GM12878 (cell line): ENCODE results near the gene FN1. TPM values are rescaled to one million over a fixed set of nuclear protein-coding genes. Genes with fewer than 3 reads are reported as not detected.

Experiments
- ATAC-seq: fragments of 200-7000 bp; cut with Tn5 transposase; 3 replicates; pipeline ENCODE4 v1.9.1; 2020; ENCODE audit warnings: mild to moderate bottlenecking, moderate library complexity
- BruUV-seq: library from RNA; stranded (reverse); fragments of 400-500 nt; replicated peaks from 2 replicates; lab custom pipeline; 2021; lab: Mats Ljungman, UMichigan
- CTCF ChIA-PET: fragments of 300-600 bp; sonication (Branson Sonifier 250); formaldehyde crosslinking; extraction: SDS; loops from one replicate; lab custom pipeline; 2021; ENCODE audit warnings: inconsistent platforms; lab: Yijun Ruan, JAX
- POLR2A ChIA-PET: fragments of 350-600 bp; formaldehyde crosslinking; extraction: SDS; loops from one replicate; lab custom pipeline; 2021; ENCODE audit warnings: inconsistent platforms; lab: Charles Lee
- RAD21 ChIA-PET: fragments of 300-600 bp; sonication (Branson Sonifier 250); formaldehyde crosslinking; loops from one replicate; lab custom pipeline; 2023; ENCODE audit warnings: antibody characterized with exemption; ENCODE audit not compliant: unreplicated experiment; lab: Charles Lee
- SMC1A ChIA-PET: fragments of 300-600 bp; sonication (Branson Sonifier 250); formaldehyde crosslinking; loops from one replicate; lab custom pipeline; 2023; ENCODE audit not compliant: unreplicated experiment, uncharacterized antibody; lab: Charles Lee
- DNase-seq: peaks from one replicate; pipeline ENCODE4 v3.0.0-alpha.2; 2011; ENCODE audit warnings: low read depth, low spot score
- FAIRE-seq: peaks from 3 replicates; lab custom pipeline; 2011; peaks lifted over from hg19 to GRCh38; lab: Jason Lieb, UNC
- H2AFZ ChIP-seq: 2 replicates; pipeline ENCODE4 v1.6.0; 2011; ENCODE audit warnings: low read depth, low read length, control low read depth; ENCODE audit not compliant: control insufficient read depth
- H3K27ac ChIP-seq: 2 replicates; pipeline ENCODE4 v1.5.1; 2011; ENCODE audit warnings: control low read depth; ENCODE audit not compliant: control insufficient read depth, insufficient read depth
- H3K27me3 ChIP-seq, 2 experiments: replicated peaks in 1 of 2; 2 replicates each; pipeline versions ENCODE4 v1.6.0 to v1.6.1; 2011; ENCODE audit warnings: low read length in 1 of 2; ENCODE audit not compliant: control insufficient read depth in 2 of 2, insufficient read depth in 2 of 2
- H3K36me3 ChIP-seq, 2 experiments: 2 replicates each; pipeline ENCODE4 v1.5.1; 2011; ENCODE audit warnings: low read length in 1 of 2; ENCODE audit not compliant: control insufficient read depth in 2 of 2, insufficient read depth in 2 of 2
- H3K4me1 ChIP-seq: 2 replicates; pipeline ENCODE4 v1.6.1; 2011; ENCODE audit warnings: mild to moderate bottlenecking, low read length, moderate library complexity, mixed read lengths; ENCODE audit not compliant: control insufficient read depth, insufficient read depth
- H3K4me2 ChIP-seq: 2 replicates; pipeline ENCODE4 v1.6.0; 2011; ENCODE audit warnings: control low read depth; ENCODE audit not compliant: control insufficient read depth, insufficient read depth
- H3K4me3 ChIP-seq: fragments of 200-600 bp; sonication (generic); 2 replicates; pipeline ENCODE4 v1.5.1; 2016
- H3K79me2 ChIP-seq: 2 replicates; pipeline ENCODE4 v1.6.0; 2011; ENCODE audit warnings: low read length; ENCODE audit not compliant: control insufficient read depth, insufficient read depth
- H3K9ac ChIP-seq: 2 replicates; pipeline ENCODE4 v1.8.0; 2011; ENCODE audit warnings: low read length, control low read depth, mixed read lengths; ENCODE audit not compliant: control insufficient read depth, insufficient read depth
- H3K9me3 ChIP-seq: replicated peaks from 3 replicates; pipeline ENCODE4 v1.5.1; 2011; ENCODE audit warnings: mild to moderate bottlenecking, low read length; ENCODE audit not compliant: control insufficient read depth, insufficient read depth
- H4K20me1 ChIP-seq: 2 replicates; pipeline ENCODE4 v1.6.0; 2011; ENCODE audit not compliant: control insufficient read depth, insufficient read depth
- JUND ChIP-seq: IDR thresholded peaks from 2 replicates; pipeline ENCODE4 v1.6.1; 2012; ENCODE audit warnings: low read depth, mild to moderate bottlenecking, low read length, improper control_type of control experiment, moderate library complexity
- MEF2A ChIP-seq: IDR thresholded peaks from 2 replicates; pipeline ENCODE4 v1.6.1; 2011; ENCODE audit warnings: low read depth, mild to moderate bottlenecking, low read length, moderate library complexity; ENCODE audit not compliant: insufficient read depth
- MTA2 ChIP-seq: fragments of 450-650 bp; IDR thresholded peaks from 2 replicates; pipeline ENCODE4 v1.6.1; 2016; ENCODE audit warnings: low read depth, mild to moderate bottlenecking, moderate library complexity
- MTA3 ChIP-seq: IDR thresholded peaks from 2 replicates; pipeline ENCODE4 v1.6.1; 2012; ENCODE audit warnings: low read length, inconsistent platforms, borderline replicate concordance
- NFIC ChIP-seq: IDR thresholded peaks from 2 replicates; pipeline ENCODE4 v1.6.1; 2012; ENCODE audit warnings: low read depth, mild to moderate bottlenecking, inconsistent platforms, low read length, moderate library complexity
- NR2C2 ChIP-seq: IDR thresholded peaks from 2 replicates; pipeline ENCODE4 v1.6.1; 2011; ENCODE audit warnings: borderline replicate concordance, low read depth; ENCODE audit not compliant: control insufficient read depth, insufficient read length
- PAX5 ChIP-seq: IDR thresholded peaks from 2 replicates; pipeline ENCODE4 v1.6.1; 2011; ENCODE audit warnings: low read depth, low read length, borderline replicate concordance
- RAD21 ChIP-seq: IDR thresholded peaks from 2 replicates; pipeline ENCODE4 v1.6.1; 2011; ENCODE audit warnings: mild to moderate bottlenecking, low read depth, low read length, moderate library complexity; ENCODE audit not compliant: insufficient read depth
- RELA ChIP-seq: fragments of 450-650 bp; IDR thresholded peaks from 2 replicates; pipeline ENCODE4 v1.8.0; 2014; ENCODE audit warnings: borderline replicate concordance; ENCODE audit not compliant: partially characterized antibody
- SP1 ChIP-seq: IDR thresholded peaks from one replicate; pipeline ENCODE4 v1.6.1; 2011; ENCODE audit warnings: low read depth, low read length
- TAF1 ChIP-seq: IDR thresholded peaks from 2 replicates; pipeline ENCODE4 v1.6.1; 2011; ENCODE audit warnings: mild to moderate bottlenecking, low read depth, low read length, borderline replicate concordance
- TCF7 ChIP-seq: IDR thresholded peaks from 2 replicates; pipeline ENCODE4 v1.6.1; 2014; ENCODE audit warnings: antibody characterized with exemption, borderline replicate concordance
- WGBS: methylation state at CpG from one replicate; pipeline ENCODE4 v1.1.6; 2016; ENCODE audit warnings: low lambda C conversion rate; ENCODE audit not compliant: insufficient replicate concordance, insufficient coverage; ENCODE audit errors: missing lambda C conversion rate; 5-methylcytosine and 5-hydroxymethylcytosine counted together
- in situ Hi-C: fragments of 300-500 bp; cut with MboI; formaldehyde crosslinking; loops from 9 replicates; pipeline ENCODE4 v1.14.3; 2018; ENCODE audit warnings: mixed read lengths
- intact Hi-C: fragments of 100-400 bp; cut with micrococcal nuclease; formaldehyde crosslinking; loops from one replicate; pipeline ENCODE4 v1.14.2; 2022; ENCODE audit not compliant: unreplicated experiment
- polyA plus RNA-seq, 11 experiments: library from polyadenylated mRNA; depleted of rRNA in 4 of 11; unstranded in 6 of 11; stranded (reverse) in 5 of 11; fragments of >200 nt; fragmentation: Nextera tagmentation in 4 of 11; fragmentation: Illumina TruSeq in 1 of 11; extraction: Ambion mirVana in 4 of 11; extraction: Trizol in 1 of 11; gene quantifications; 1 replicate in 1 of 11; 2 replicates in 10 of 11; pipeline versions ENCODE4 v1.2.1 to v1.2.3, GENCODE V29; 2011 to 2016; ENCODE audit warnings: inconsistent platforms in 2 of 11, missing spikeins in 2 of 11, low read depth in 1 of 11
- total RNA-seq, 4 experiments: library from RNA; depleted of rRNA in 3 of 4; stranded (reverse); fragments of >200 nt in 3 of 4; fragmentation: Illumina TruSeq in 1 of 4; extraction: Trizol in 1 of 4; gene quantifications; 2 replicates each; pipeline versions ENCODE4 v1.2.1 to v1.2.3, GENCODE V29; 2013 to 2021
- TF ChIP-seq, protein P1 (sequence below): fragments of 450-650 bp; formaldehyde crosslinking; IDR thresholded peaks from 2 replicates; pipeline ENCODE4 v1.4.0; 2020; ENCODE audit warnings: mild to moderate bottlenecking, moderate library complexity
- TF ChIP-seq, protein P2 (sequence below): fragments of 150-350 bp; IDR thresholded peaks from 2 replicates; pipeline ENCODE4 v1.6.1; 2016; ENCODE audit warnings: low read depth, low read length
- TF ChIP-seq, protein P3 (sequence below): IDR thresholded peaks from 2 replicates; pipeline ENCODE4 v1.6.1; 2011; ENCODE audit warnings: low read depth, low read length, improper control_type of control experiment, borderline replicate concordance

Gene FN1
- total and polyA plus RNA-seq, 10 of the 15 experiments (the other 5 are each of a cell fraction or from before 2014, with no cell fraction given): 0.60 to 9.4 (median 1.5) TPM

DNA sequence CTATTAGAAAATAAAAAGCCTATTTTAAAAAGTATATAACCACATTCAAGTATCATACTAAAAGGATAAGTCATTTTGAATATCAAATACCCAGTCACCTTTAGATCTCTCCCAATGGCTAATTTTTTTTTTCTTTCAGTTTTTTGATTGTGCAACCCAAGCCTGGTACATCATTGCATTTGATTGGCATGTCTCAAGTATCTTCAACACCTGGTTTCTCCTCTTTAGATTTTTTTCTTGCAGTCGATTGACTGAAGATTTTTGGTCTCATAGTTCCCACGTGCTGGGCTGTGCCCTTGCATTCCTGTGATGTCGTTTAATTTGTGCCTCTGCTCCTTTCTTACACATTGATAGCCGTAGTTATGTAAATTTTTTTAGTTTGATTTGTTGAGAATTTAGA lies 83.3 kb downstream of the FN1 start:
- Histone ChIP-seq H3K36me3 (peaks cover 8 to 14% of the 10 kb centered on the region in 2 experiments), H2AFZ (no peak overlapping the region), H3K27ac (no peak overlapping the region), H3K4me2 (no peak overlapping the region), H4K20me1 (no peaks in the 10 kb centered on the region), H3K4me3 (no peak overlapping the region), H3K9me3 (no peaks in the 10 kb centered on the region), H3K4me1 (no peaks in the 10 kb centered on the region), H3K27me3 (no peaks in the 10 kb centered on the region), H3K9ac (no peak overlapping the region), H3K79me2 (no peaks in the 10 kb centered on the region)
- SMC1A ChIA-PET: interaction anchor here (1.2 kb wide), 1 partner anchor 47 kb away, joined by 3 read pairs; no protein-coding TSS in a partner anchor
- ATAC-seq: no peak
- CTCF ChIA-PET: interaction anchor here (0.7 kb wide), 1 partner anchor 26 kb away, joined by 3 read pairs; no protein-coding TSS in a partner anchor
- intact Hi-C loops: no loop called here
- WGBS: 50% methylated on average over 4 of the region's 4 CpGs
- POLR2A ChIA-PET: no interaction called here
- in situ Hi-C loops: no loop called here
- no peak for DNase-seq
- TF ChIP-seq, protein P1, sequence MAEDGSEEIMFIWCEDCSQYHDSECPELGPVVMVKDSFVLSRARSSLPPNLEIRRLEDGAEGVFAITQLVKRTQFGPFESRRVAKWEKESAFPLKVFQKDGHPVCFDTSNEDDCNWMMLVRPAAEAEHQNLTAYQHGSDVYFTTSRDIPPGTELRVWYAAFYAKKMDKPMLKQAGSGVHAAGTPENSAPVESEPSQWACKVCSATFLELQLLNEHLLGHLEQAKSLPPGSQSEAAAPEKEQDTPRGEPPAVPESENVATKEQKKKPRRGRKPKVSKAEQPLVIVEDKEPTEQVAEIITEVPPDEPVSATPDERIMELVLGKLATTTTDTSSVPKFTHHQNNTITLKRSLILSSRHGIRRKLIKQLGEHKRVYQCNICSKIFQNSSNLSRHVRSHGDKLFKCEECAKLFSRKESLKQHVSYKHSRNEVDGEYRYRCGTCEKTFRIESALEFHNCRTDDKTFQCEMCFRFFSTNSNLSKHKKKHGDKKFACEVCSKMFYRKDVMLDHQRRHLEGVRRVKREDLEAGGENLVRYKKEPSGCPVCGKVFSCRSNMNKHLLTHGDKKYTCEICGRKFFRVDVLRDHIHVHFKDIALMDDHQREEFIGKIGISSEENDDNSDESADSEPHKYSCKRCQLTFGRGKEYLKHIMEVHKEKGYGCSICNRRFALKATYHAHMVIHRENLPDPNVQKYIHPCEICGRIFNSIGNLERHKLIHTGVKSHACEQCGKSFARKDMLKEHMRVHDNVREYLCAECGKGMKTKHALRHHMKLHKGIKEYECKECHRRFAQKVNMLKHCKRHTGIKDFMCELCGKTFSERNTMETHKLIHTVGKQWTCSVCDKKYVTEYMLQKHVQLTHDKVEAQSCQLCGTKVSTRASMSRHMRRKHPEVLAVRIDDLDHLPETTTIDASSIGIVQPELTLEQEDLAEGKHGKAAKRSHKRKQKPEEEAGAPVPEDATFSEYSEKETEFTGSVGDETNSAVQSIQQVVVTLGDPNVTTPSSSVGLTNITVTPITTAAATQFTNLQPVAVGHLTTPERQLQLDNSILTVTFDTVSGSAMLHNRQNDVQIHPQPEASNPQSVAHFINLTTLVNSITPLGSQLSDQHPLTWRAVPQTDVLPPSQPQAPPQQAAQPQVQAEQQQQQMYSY (CRISPR knock-in tag): no peak
- TF ChIP-seq RAD21 (no peak), TAF1 (no peak), JUND (no peak), MEF2A (no peak), MTA3 (no peak), RELA (no peak), MTA2 (no peak), TCF7 (no peak), NR2C2 (no peak), PAX5 (no peak), NFIC (no peak), SP1 (no peak)
- TF ChIP-seq, protein P2, sequence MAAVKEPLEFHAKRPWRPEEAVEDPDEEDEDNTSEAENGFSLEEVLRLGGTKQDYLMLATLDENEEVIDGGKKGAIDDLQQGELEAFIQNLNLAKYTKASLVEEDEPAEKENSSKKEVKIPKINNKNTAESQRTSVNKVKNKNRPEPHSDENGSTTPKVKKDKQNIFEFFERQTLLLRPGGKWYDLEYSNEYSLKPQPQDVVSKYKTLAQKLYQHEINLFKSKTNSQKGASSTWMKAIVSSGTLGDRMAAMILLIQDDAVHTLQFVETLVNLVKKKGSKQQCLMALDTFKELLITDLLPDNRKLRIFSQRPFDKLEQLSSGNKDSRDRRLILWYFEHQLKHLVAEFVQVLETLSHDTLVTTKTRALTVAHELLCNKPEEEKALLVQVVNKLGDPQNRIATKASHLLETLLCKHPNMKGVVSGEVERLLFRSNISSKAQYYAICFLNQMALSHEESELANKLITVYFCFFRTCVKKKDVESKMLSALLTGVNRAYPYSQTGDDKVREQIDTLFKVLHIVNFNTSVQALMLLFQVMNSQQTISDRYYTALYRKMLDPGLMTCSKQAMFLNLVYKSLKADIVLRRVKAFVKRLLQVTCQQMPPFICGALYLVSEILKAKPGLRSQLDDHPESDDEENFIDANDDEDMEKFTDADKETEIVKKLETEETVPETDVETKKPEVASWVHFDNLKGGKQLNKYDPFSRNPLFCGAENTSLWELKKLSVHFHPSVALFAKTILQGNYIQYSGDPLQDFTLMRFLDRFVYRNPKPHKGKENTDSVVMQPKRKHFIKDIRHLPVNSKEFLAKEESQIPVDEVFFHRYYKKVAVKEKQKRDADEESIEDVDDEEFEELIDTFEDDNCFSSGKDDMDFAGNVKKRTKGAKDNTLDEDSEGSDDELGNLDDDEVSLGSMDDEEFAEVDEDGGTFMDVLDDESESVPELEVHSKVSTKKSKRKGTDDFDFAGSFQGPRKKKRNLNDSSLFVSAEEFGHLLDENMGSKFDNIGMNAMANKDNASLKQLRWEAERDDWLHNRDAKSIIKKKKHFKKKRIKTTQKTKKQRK: no peak
- TF ChIP-seq, protein P3, sequence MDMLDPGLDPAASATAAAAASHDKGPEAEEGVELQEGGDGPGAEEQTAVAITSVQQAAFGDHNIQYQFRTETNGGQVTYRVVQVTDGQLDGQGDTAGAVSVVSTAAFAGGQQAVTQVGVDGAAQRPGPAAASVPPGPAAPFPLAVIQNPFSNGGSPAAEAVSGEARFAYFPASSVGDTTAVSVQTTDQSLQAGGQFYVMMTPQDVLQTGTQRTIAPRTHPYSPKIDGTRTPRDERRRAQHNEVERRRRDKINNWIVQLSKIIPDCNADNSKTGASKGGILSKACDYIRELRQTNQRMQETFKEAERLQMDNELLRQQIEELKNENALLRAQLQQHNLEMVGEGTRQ: no peak
- FAIRE-seq: no peak
- BruUV-seq: no TSS peak
- RAD21 ChIA-PET: no interaction called here
